CD1c-positive myeloid dendritic cell (primary cell): ENCODE results near the gene XAB2.
A peak's percentile ranks its signal among the peaks of the same experiment; 100 is the strongest.

Experiments
- DNase-seq: peaks from one replicate; pipeline ENCODE4 v3.0.0-alpha.2; 2016; ENCODE audit errors: extremely low spot score

The XAB2 gene

DNA sequence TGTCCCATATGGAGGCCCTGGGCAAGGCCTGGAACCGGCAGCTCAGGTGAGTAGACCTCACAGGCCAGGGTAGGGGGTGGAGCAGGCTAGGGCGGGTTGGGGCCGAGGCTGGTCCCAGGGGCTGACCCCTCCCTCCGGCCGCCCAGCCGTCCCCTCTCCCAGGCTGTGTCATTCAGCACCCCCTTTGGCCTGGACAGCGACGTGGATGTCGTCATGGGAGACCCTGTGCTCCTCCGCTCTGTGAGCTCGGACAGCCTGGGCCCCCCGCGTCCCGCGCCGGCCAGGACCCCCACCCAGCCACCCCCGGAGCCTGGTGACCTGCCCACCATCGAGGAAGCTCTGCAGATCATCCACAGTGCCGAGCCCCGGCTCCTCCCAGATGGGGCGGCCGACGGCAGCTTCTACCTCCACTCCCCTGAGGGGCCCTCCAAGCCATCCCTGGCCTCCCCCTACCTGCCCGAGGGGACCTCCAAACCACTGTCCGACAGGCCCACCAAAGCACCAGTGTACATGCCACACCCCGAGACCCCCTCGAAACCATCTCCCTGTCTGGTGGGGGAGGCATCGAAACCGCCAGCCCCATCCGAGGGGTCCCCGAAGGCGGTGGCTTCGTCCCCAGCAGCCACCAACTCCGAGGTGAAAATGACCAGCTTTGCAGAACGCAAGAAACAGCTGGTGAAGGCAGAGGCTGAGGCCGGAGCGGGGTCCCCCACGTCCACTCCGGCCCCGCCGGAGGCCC, 17.6 kb downstream of the XAB2 start:
- no peak for DNase-seq

DNA sequence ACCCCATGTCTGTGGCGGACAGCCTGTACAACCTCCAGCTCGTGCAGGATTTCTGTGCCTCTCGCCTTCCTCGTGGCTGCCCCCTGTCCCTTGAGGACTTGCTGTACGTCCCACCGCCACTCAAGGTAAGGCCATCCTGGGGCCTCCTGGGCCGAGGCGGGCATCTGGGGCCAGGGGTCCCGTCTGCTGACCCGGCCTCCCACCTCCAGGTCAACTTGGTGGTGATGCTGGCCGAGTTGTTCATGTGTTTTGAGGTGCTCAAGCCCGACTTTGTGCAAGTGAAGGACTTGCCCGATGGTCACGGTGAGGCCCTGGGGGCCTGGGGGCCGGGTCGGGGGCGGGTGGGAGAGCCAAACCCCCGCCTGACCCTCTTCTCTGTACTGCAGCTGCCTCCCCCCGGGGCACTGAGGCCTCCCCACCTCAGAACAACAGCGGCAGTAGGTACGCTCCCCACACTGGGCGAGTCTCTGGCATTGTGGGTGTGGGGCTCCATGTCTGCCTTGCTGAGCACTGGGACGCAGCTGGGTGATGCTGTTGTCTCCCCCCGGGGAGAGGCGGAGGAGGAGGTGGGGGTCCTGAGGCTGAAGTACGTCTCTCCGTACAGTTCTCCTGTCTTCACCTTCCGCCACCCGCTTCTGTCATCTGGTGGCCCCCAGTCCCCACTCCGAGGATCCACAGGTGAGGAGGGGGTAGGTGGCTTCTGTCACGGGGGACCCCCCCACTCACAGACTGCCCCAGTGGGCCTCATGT, 18.7 kb downstream of the XAB2 start:
- no peak for DNase-seq

DNA sequence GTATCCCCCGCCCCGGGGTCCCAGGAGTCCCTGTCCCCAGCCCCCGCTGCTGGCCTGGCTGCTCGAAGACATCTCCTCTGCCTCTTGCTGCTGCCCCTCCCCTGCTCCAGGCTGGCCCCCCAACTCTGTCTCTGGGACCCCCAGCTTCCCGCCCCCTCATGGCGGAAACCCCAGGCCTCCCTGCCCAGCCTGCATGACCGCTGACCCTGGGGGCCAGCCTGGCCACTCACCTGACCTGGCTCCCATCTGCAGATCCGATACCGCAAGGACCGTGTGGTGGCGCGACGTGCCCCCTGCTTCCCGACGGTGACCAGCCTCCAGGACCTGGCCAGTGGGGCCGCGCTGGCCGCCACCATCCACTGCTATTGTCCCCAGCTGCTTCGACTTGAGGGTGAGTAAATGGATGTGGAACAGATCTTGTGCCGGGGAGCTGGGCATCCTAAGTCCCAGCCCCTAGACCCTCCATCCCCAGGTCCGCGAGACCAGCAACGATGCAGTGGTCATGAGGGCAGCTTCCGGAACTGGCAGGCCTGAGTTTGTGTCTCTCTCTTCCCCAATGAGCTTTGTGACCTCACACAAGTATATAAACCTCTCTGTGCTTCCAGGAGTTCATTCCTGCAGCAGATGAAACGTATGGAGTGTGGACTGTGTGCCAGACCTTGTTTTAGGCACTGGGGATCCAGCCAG, 21.3 kb downstream of the XAB2 start:
- no peak for DNase-seq

DNA sequence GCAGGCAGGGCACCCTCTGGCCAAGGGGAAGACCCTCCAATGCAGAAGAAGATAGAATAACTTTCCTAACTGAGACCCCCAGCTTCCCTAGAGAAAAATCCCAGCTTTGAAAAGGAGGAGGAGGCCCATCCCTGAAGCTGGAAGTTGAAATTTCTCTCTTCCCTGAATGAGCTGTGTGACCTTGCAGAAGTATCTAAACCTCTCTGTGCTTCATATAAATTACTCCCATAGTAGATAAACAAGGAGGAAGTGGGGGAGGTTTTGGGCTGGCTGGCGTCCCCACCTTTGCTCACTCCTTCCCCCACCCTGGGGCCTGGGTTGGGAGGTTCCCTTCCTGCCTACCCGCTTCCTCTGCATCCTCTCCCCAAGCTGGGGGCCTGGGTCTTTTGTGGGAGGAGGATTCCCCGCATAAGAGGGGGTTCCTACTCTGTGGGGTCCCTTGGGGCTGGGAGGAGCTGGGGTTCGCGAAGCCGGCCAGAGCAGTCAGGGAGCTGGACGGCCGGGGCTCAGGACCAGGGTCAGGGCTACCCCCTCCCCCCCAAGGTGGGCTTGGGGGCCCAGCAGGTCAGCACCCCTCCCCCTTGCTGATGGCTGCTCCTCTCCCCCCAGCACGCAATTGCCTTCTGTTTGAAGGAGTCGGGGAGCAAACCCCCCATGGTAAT, 22.0 kb downstream of the XAB2 start:
- no peak for DNase-seq

DNA sequence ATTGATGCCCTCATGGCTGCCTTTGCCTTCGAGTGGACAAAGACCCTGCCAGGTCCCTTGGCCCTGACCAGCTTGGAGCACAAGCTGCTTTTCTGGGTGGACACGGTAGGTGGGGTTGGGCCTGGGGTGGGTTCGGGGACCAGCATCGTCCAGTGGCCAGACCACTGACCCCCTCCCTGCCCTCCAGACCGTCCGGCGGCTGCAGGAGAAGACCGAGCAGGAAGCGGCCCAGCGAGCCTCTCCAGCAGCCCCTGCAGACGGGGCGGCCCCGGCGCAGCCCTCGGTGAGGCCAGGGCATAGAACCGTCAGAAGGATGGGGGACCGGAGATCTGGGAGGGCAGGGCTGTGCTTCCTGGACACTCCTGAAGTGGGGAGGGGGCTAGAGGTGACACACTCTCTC, 23.1 kb downstream of the XAB2 start:
- no peak for DNase-seq

DNA sequence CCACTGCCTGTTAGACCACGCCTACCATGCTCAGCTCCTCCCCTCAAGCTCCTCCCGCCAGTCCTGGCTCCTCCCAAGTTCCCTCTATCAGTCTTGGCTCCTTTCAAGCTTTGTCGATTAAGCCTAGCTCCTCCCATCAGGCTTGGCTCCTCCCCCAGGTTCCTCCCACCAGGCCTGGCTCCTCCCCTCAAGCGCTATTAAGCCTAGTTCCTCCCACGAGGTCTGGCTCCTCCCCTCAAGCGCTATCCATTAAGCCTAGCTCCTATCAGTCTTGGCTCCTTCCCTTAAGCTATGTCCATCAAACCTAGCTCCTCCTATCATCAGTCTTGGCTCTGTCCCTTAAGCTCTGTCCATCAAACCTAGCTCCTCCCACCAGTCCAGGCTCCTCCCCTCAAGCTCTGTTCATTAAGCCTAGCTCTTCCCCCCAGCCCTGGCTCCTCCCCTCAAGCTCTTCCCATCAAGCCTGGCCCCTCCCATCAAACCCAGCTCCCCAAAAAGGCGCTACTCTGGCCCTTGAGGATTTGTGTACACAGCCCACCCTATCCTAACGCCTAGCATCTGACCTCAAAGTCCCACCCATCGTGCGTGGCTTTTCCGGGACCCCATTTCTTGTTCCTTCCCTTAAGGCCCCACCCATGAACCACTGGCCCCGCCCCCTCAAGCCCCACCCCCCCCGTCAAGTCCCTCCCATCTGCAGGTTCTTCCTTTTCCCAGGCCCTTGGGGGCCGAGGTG, 23.7 kb downstream of the XAB2 start:
- DNase-seq, result peak; percentile 59

DNA sequence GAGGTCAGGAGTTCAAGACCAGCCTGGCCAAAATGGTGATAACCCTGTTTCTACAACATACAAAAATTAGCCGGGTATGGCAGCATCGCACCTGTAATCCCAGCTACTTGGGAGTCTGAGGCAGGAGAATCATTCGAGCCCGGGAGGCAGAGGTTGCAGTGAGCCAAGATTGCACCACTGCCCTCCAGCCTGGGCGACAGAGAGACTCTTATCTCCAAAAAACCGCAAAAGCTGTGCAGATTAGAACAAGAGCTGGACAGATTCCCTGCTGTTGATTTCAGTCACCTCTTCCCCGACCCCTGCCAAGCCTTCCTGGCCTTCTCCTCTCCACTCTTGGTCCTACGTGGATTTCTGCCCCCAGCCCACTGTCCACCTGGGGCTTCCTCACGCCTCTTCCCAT, 25.4 kb downstream of the XAB2 start:
- DNase-seq, result no peak

DNA sequence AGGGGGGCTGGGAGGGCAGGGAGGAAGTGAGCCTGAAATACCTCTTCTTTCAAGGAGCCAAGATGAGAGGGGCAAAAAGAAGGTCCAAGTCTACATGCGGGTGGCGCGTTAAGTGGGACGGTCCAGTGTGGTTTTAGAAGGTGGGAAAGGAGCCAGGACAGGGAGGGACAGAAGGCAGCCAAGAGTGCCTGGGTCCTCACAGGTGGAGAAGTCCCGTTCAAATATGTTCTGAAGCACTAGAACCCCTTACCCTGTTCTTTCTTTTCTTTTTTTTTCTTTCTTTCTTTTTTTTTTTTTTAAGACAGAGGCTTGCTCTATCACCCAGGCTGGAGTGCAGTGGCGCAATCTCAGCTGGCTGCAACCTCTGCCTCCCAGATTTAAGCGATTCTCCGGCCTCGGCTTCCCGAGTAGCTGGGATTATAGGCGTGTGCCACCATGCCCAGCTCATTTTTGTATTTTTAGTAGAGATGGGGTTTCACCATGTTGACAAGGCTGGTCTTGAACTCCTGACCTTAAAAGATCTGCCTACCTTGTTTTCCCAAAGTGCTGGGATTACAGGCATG, 26.3 kb downstream of the XAB2 start:
- no peak for DNase-seq

DNA sequence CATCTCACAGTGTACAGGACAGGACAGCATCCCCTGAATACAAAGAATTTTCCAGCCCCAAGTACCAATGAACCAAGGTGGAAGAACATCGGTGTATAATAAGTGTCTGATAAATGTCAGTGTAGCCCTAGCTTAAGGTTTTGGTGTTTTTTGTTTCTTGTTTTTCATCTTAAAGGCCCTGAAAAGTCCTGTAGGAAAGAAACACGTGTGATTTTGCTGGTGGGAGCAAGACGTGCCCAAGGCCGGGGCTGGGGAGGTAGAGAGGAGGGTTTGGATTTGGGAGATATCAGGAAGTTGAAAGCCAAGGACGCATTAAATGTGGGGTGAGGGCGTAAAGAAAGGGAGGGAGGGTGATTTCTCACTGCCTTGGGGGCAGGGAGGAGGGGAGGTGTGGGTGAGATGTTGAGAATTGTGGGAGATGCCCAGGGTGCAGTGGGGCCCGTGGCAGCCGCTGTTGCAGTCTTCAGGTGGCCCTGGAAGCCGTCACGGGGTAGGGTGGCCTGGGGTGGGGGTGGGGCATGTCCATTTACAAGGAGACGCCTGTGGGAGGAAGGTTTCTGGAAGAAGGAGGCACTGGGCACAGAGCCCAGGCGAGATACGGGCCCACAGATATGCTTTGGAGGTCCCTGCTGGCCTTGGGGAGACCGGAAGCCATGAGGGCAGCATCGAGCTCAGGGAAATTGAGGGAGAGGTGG, 27.0 kb downstream of the XAB2 start:
- no peak for DNase-seq

DNA sequence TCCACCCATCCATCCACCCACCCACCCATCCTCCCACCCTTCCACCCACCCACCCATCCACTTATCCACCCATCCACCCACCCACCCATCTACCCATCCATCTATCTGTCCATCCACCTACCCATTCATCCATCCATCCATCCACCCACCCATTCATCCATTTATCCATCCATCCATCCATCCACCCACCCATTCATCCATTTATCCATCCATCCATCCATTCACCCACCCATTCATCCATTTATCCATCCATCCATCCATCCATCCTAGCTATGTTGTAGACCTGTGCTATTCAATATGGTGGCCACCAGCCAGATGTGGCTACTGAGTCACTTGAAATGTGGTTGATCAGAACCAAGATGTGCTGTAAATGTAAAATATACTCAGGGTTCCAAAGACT, 28.6 kb downstream of the XAB2 start:
- no peak for DNase-seq

DNA sequence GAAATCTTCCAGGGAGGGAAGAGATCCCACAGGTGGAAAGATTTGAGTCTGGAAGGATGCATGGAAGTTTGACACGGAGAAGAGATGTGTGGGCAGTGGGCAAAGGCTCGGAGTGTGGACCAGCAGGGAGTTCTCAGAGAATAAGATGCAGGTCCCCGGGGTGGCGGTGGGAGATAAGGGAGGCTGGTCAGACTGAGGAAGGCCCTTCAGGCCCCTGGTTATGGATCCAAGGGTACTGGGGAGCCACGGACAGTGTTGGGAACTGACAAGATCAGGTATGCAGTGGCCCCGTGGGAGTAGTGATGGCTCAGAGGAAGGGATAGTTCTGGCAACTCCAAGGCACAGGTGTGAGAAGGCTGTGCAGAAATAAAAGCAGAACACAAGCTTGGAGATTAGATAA, 31.2 kb downstream of the XAB2 start:
- no peak for DNase-seq

DNA sequence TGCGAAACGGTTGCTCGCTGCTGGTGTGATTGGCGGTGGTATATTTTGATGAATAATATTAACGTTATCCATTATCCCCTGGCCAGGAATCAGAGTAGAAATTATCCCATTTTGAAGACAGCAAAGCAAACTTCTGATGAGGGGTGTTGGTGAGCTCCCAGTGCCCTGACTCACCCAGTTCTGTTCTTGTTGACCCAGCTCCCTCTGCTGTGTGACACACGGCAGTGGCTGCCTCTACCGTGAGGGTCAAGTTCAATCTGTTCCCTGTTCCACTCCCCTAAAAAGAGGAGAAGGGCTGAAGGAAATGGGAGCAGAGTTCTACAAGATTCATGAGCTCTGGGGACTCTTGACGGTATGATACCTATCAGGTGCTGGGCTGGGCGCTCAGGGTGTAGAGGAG, 31.7 kb downstream of the XAB2 start:
- DNase-seq, result no peak

DNA sequence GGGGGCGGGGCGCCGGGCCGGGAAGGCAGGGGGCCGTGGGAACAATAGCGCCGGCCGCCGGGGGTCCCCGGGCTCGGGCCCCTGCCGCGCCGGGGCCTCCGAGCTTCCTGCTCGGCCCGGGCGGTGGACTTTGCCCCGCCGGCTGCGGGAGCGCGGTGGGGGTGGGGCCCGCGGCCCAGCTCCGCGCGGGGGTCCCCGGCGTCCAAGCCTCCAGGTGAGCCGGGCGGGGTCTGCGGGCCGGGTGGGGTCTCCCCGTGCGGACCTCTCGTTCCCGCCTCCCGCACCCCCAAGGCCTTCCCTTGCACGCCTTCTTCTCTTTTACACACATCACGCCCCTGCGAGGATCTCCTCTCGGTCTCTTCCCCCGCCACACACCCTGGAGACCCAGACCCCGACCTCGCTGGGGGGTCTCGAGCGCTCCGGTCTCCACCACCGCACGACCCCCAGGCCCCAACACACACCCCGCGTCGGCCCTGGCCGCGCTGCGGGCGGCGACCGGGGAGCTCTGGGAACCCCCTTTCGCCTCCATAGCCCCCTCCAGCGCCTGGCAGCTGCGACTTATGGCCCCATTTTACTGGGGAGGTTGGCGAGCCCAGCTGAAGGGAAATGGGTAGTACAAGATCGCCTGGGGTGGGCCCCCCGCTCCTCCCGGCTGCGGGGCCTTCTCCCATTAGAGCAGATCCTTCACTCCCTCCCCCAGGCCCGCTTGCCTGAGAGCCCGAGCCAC, 33.0 kb downstream of the XAB2 start:
- DNase-seq, result no peak

DNA sequence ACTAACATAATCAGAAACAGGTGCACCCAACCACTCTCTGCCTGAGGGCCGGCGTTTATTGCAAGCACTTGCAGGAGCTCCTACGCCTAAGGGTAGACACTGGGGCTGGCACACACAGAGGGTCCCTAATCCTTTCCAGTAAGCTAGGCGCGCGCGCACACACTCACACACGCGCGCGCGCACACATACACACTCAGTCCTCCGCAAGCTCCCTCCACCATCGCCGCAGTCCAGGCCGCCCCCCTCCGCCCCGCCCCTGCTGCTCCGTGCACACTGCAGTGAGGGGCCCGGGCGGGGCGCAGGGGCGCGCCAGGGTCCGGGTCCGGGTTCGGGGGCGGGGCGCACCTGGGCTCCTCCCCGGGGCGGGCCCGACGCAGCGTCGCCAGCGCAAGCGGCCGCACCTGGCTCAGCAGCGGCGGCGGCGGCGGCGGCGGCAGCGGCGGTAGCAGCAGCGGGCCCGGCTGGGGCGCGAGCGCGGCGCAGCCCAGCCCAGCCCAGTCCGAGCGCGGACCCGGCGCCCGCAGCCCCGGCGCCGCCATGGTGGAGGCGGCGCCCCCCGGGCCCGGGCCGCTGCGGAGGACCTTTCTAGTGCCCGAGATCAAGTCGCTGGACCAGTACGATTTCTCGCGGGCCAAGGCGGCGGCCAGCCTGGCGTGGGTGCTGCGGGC, 33.7 kb downstream of the XAB2 start, which contains the start of gene CAMSAP3:
Gene CAMSAP3 (plus strand): TSS at position 398 of the 668 bp plus-strand sequence. CDS start 140 bp downstream, at position 538.
- DNase-seq, result peak; percentile 9

DNA sequence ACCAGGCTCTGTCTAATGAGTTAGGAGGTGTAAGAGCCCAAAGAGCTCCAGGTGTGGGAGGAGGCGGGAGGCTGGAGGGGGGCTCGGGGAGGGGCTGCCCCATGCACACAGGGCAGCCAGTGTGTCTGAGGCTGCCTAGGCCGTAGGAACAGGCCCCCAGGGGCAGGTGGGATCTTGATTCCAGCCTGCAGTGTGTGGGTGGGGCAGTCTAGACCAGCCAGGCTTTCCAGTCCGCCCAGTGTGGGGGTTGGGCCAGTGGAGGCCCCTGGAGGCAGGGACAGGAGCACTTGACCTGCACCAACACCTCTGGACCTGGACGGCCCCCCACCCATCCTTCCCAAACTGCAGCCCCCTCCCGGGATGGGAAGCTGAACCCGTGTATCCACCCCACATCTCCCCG, 39.1 kb downstream of the XAB2 start:
- no peak for DNase-seq

DNA sequence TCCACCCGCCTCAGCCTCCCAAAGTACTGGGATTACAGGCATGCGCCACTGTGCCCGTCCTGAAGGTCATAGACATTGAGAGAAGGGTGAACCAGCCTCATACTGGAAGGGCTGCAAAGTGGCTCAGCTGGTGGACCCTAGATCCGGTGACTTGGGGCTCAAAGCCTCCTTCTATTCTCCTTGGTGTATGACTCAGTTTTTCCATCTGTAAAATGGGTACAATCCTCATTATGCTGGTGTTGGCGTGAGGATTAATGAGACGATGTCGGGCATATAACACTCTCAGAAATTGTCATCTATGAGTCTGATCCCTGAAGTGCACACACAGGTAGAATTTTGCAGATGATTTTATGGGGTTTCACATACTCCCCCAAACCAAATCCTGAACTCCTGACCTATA, 39.5 kb downstream of the XAB2 start:
- DNase-seq, result no peak

DNA sequence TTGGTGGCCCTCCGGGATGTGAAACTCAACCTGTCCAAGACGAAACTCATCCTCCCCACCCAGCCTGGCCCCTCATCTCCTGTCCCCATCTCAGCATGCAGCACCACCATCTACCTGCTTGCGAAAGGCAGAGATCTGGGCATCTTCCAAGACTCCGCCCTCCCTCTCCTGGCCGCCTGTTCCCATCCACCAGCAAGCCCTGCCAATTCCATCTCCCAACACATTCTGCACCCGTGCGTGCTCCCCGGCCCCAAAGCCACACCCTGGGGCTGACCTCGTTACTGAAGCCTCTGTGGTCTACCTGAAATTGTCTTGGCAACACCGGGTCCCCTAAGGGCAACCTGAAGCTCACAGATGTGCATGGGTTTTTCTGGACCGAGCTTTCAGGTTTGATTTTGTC, 46.9 kb downstream of the XAB2 start:
- no peak for DNase-seq

DNA sequence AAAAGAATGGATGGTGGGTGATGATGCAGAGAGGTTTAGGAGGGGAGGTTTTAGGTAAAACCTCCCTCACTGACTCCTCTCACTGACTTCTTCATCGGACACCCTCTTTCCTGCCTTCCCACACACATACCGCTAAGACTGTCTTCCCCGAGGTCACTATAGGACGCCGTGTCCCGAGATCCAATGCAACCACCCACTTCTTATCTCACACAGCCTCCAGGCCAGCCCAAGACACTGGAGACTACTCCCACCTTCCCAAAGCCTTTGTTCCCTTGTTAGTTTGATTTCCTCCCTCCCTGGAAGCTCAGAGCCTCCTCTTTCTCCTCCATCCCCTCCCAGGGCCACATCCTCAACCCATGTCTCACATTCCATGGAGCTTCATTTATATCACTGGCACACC, 50.2 kb downstream of the XAB2 start:
- no peak for DNase-seq

DNA sequence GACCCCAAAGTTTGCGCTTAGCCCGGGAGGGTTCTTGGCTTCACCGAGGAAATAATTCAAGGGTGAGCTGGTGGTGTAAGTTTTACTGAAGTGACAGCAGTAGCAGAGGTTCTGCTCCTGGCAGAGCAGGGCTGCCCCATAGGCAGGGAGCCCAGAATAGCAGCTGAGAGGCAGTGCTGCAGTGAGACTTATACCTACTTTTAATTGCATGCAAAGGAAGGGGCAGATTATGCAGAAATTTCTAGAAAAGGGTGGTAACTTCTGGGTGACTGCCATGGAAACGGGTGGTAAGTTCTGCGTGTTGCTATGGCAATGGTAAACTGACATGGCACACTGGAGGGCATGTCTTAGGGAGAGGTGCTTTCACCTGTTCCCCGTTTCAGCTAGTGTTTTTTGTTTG, 51.2 kb downstream of the XAB2 start:
- DNase-seq, result no peak
